IPS-NIHi11 (cell line): Measurements from ENCODE around the gene NT5M.

Experiments
- DNase-seq: peaks from one replicate; pipeline ENCODE4 v3.0.0; 2012; ENCODE audit warnings: mixed read lengths, low spot score

Gene NT5M

DNA sequence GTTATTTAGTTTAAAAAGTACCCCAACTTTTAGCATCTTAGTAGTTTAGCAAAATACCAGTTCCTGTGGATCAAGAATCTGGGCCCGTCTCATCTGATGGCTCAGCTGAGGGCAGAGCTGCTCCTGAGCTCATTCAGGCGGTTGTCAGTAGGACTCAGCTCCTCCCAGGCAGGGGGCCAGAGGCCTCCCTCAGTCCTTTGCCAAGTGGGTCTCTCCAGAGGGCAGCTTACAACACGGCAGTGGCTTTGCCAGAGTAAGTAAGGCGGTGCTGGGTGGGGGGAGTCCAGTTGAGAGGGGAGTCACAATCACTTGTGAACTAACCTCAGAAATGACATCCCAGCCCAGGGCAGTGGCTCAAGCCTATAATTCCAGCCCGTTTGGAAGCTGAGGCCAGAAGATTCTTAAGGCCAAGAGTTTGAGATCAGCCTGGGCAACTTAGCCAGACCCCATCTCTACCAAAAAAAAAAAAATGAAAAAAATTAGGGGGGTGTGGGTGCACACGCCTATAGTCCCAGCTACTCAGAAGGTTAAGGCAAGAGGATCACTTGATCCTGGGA is 92.2 kb downstream of the NT5M start:
- DNase-seq: no peak

DNA sequence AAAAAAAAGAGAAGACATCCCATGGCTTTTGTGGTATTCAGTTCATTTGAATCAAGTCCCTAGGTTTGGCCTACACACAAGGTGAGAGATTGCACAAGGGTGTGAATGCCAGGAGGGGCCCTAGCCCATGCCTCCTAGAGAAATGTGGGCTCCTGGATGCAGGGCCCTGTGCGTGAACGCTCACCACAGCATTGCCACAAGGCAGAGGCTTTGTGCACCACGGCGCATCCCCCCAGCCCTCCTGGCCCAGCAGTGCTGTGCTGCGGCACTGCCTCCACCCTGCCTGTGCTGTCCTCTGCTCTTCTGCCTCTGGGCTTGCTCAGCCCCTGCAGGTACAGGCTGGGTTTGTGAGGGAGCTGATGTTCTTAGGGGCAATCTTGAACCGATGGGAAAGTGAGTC is 92.7 kb downstream of the NT5M start:
- DNase-seq: no peak
